ENCODE data around the gene CENPL. TPM values are rescaled to one million over a fixed set of nuclear protein-coding genes. Genes with fewer than 3 reads are reported as not detected.

Gene CENPL
- total and polyA plus RNA-seq, 2 donors from 2014 or later, result 0.71 to 3.7 TPM

DNA sequence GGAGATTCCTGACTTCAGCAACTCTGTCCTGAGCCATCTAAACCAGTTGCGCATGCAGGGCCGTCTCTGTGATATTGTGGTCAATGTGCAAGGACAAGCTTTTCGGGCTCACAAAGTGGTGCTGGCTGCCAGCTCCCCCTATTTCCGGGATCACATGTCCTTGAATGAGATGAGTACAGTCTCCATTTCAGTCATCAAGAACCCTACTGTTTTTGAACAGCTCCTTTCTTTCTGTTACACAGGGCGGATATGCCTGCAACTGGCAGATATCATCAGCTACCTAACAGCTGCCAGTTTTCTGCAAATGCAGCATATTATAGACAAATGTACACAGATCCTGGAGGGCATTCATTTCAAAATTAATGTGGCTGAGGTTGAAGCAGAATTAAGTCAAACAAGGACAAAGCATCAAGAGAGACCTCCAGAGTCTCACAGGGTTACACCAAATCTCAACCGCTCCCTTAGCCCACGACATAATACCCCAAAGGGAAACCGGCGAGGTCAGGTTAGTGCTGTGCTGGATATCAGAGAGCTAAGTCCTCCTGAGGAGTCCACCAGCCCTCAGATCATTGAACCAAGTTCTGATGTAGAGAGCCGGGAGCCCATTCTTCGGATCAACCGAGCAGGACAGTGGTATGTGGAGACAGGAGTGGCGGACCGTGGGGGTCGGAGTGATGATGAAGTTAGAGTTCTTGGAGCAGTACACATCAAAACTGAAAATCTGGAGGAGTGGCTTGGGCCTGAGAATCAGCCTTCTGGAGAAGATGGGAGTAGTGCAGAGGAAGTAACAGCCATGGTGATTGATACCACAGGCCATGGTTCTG, 45.8 kb upstream of the CENPL start:
- Histone ChIP-seq H3K9ac (ENCODE audit: low read length in 3 of 3) (peak overlapping the region in 1 of 3 donors; percentile 12), H3K36me3 (ENCODE audit: control insufficient read depth in 2 of 3, insufficient read depth in 3 of 3, low read length in 3 of 3) (peaks cover 1 to 18% (median 11%) of the 10 kb centered on the region in 3 donors), H3K4me1 (ENCODE audit: control insufficient read depth in 2 of 3, insufficient read depth in 2 of 3, low read depth in 1 of 3, low read length in 3 of 3) (peaks cover 0 to 27% (median 13%) of the 10 kb centered on the region in 3 donors), H3K27me3 (ENCODE audit: control insufficient read depth, insufficient read depth, low read length) (no peaks in the 10 kb centered on the region), H3K27ac (ENCODE audit: low read depth in 2 of 2, low read length in 2 of 2) (no peak overlapping the region), H3K4me3 (ENCODE audit: low read length in 3 of 3) (no peak overlapping the region), H3K9me3 (ENCODE audit: control insufficient read depth in 2 of 3, insufficient read depth in 1 of 3, low read length in 3 of 3) (no peaks in the 10 kb centered on the region)
- FAIRE-seq (no peak), DNase-seq (no peak)
- TF ChIP-seq, protein P1, sequence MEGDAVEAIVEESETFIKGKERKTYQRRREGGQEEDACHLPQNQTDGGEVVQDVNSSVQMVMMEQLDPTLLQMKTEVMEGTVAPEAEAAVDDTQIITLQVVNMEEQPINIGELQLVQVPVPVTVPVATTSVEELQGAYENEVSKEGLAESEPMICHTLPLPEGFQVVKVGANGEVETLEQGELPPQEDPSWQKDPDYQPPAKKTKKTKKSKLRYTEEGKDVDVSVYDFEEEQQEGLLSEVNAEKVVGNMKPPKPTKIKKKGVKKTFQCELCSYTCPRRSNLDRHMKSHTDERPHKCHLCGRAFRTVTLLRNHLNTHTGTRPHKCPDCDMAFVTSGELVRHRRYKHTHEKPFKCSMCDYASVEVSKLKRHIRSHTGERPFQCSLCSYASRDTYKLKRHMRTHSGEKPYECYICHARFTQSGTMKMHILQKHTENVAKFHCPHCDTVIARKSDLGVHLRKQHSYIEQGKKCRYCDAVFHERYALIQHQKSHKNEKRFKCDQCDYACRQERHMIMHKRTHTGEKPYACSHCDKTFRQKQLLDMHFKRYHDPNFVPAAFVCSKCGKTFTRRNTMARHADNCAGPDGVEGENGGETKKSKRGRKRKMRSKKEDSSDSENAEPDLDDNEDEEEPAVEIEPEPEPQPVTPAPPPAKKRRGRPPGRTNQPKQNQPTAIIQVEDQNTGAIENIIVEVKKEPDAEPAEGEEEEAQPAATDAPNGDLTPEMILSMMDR (IDR thresholded peaks at IDR 0.05; ENCODE audit: borderline replicate concordance, extremely low read depth, insufficient read depth), result no peak
- intact Hi-C loops (cut with DNase I), result no loop called here

DNA sequence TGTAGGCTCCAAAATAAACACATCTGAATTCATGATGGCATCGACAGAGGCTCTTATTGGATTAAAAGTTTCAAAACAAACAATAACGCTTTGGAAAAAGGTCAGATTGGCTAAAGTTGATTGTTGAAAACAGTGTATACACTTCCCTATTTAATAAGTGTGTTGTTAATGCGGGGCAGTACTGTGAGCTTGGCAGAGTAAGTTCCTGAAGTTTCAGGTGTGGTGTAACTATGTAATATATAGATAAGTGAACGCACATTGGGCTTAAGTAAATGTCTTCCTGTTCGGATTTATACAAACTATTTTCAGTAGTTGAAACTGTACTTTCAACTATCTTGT, 44.3 kb upstream of the CENPL start:
- Histone ChIP-seq H3K27ac (ENCODE audit: low read depth in 2 of 2, low read length in 2 of 2) (peak overlapping the region; percentile 97 to 98), H3K9ac (ENCODE audit: low read length in 3 of 3) (peak overlapping the region; percentile 83 to 92 (median 91)), H3K4me1 (ENCODE audit: control insufficient read depth in 2 of 3, insufficient read depth in 2 of 3, low read depth in 1 of 3, low read length in 3 of 3) (peaks cover 0 to 27% (median 14%) of the 10 kb centered on the region in 3 donors), H3K4me3 (ENCODE audit: low read length in 3 of 3) (peak overlapping the region; percentile 84 to 99 (median 92)), H3K9me3 (ENCODE audit: control insufficient read depth in 2 of 3, insufficient read depth in 1 of 3, low read length in 3 of 3) (no peaks in the 10 kb centered on the region), H3K36me3 (ENCODE audit: control insufficient read depth in 2 of 3, insufficient read depth in 3 of 3, low read length in 3 of 3) (peaks cover 15 to 33% (median 21%) of the 10 kb centered on the region in 3 donors), H3K27me3 (ENCODE audit: control insufficient read depth, insufficient read depth, low read length) (no peaks in the 10 kb centered on the region)
- FAIRE-seq, result no peak
- intact Hi-C loops (cut with DNase I), result no loop called here
- no peak for DNase-seq
- TF ChIP-seq, protein P1 (IDR thresholded peaks at IDR 0.05; ENCODE audit: borderline replicate concordance, extremely low read depth, insufficient read depth), result no peak

DNA sequence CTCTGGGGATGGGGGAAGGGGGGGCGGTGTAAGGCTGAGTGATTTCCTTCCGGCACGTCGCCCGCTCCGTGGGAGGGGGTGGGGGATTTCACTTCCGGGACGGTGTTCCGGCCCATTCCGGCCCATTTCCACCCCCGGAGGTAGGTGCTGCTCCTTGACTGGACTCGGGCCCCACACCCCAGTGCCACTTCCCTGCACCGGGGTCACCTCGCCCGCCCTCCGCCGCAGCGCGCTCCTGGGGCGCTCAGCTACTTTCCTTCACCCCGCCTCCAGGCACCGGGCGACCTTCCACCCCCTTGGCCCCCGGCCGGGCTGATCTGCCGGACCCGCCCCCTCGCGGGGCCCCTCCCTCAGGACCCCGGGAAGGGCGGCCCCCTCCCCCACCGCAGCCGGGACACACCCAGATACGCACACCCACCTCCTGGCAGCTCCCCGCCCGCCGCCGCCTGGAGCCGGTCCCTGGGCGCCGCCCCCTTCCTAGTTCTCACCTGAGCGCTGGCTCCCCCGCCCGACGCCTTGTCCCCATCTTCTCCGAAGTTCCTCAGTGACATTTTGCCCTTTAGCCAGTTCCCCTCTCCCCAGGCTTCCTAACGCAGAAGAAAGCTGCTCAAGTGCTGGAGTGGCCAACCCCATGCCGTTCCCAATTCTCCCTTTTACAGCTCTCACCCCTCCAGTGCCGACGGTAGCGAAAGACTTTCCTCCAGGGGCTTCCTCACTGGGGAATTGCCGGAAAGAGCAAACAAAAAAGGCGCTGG, 43.8 kb upstream of the CENPL start, which contains the start of gene ZBTB37:
TSS of gene ZBTB37 (plus strand) at position 115 of the 755 bp plus-strand sequence. CDS start 1,846 bp downstream, outside the sequence.
- TF ChIP-seq, protein P1 (IDR thresholded peaks at IDR 0.05; ENCODE audit: borderline replicate concordance, extremely low read depth, insufficient read depth), result no peak
- Histone ChIP-seq H3K4me1 (ENCODE audit: control insufficient read depth in 2 of 3, insufficient read depth in 2 of 3, low read depth in 1 of 3, low read length in 3 of 3) (peaks cover 0 to 27% (median 14%) of the 10 kb centered on the region in 3 donors), H3K9ac (ENCODE audit: low read length in 3 of 3) (peak within 1 kb of the TSS; percentile 91 to 99 (median 92)), H3K4me3 (ENCODE audit: low read length in 3 of 3) (peak within 1 kb of the TSS; percentile 92 to 99 (median 99)), H3K27ac (ENCODE audit: low read depth in 2 of 2, low read length in 2 of 2) (peak within 1 kb of the TSS; percentile 97 to 98), H3K36me3 (ENCODE audit: control insufficient read depth in 2 of 3, insufficient read depth in 3 of 3, low read length in 3 of 3) (peaks cover 18 to 38% (median 25%) of the 10 kb centered on the region in 3 donors), H3K9me3 (ENCODE audit: control insufficient read depth in 2 of 3, insufficient read depth in 1 of 3, low read length in 3 of 3) (no peaks in the 10 kb centered on the region), H3K27me3 (ENCODE audit: control insufficient read depth, insufficient read depth, low read length) (no peaks in the 10 kb centered on the region)
- FAIRE-seq (no peak), DNase-seq (peak; percentile 91 to 98 (median 94))
- intact Hi-C loops (cut with DNase I), result no loop called here

All from kidney (tissue), 14 donors.